GM19351 (cell line): ENCODE results near the gene MYB.
A peak's percentile ranks its signal among the peaks of the same experiment; 100 is the strongest.

Experiments used
- ATAC-seq: cut with Tn5 transposase; IDR thresholded peaks from one replicate; pipeline ENCODE4 v1.9.1; 2021; ENCODE audit warnings: mild to moderate bottlenecking, moderate library complexity; ENCODE audit not compliant: unreplicated experiment

MYB gene

DNA sequence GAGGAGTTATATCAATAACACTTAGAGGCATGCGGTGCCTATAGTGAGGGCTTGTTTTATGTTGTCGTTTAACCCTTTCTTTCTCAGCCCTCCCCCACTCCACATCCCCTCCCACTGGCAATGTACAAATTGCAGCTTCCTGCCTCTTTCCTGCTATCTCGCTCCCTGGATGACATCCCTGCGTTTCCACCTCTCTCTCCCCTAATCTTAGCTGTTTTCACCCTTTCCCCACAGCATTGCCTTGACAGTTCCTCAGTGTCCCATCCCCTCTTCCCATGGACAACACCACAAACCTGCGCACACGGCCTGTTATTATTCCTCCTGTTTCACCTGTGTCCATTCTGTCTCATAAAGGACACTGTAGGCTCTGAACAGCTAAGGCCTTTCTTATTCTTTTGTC, 34.5 kb downstream of the MYB start:
- ATAC-seq = no peak

DNA sequence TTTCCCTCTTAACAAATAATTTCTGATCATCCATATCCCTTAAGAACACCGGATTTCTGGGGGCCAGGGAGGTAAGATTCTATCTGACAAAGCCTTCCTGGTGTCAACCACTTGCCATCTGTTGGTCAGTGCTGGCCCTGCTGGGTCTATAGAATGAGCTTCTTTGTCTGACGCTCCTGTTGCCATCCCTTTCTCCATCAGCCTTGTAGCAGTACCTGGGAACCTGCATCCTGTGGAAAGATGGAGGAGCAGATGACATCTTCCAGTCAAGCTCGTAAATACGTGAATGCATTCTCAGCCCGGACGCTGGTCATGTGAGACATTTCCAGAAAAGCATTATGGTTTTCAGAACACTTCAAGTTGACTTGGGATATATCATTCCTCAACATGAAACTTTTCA, 36.6 kb downstream of the MYB start:
- no peak for ATAC-seq

DNA sequence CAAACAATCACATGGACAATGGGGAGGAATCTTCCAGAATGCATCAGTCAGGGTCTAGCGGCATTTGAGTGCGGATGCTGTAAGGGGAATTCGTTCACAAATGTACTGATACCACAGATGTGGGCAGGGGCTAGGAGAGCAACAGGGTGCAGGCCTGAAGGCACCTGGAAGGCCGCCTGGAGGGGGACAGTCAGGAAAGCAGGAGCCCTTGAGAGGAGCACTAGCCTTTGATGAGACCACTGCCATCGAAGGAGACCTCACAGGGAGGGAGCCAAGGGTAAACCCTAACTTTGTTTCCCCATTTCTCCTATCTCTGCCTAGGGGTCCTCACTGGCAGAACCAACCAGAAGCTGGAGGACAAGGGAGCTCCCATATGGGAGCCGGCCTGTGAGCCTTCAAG, 38.2 kb downstream of the MYB start:
- ATAC-seq = no peak

DNA sequence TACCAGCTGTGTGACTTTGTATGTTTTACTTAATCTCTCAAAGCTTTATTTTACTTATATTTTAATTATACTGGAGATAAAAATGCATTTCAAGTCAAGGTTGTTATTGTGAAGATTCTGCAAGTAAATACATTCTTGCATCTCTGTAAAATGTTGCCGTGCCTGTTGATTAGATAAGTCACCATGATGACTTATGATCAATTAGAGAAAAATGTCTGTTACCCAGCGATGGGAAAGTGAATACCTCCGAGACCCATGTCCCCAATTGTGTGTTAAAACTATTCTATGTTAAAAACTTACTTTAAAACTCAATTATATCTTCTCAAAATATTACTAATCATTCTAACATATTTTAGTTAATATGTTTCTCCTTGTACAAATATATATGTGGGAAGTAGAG, 39.9 kb downstream of the MYB start:
- no peak for ATAC-seq

DNA sequence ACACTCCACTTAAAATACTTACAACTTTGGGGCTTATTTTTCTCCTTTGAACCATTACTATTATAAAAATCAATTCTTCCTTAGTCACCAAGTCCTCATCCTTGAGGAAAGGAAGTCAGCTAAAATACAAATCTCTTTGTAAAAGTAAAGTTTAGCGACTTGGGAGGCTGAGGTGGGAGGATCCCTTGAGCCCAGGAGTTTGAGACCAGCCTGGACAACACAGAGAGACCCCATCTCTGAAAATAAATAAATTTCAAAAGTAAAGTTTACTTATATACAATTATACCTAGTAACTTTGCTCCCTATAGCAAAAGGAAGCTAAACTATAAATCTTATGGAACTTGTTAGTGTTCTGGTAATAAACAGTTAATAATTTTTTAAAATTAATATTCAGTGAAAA, 40.4 kb downstream of the MYB start:
- ATAC-seq = no peak

DNA sequence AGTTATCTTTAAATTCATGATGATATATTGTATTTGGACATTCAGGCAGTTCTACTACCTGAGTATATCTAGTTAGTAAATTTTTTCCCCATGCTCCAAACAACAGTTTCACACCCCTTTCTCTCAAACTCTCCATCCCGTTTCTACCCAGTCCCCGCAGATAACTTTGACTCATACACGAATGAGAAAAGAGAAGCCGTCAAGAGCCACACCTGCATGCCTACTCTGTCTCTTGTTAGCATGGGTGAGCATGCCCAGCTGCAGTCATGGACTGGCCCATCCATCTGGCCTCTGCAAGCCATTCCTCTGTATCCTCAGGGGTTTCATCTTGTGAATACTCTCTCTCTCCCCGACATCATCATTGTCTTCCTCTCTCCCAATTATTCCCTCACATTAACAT, 41.5 kb downstream of the MYB start:
- ATAC-seq = no peak

DNA sequence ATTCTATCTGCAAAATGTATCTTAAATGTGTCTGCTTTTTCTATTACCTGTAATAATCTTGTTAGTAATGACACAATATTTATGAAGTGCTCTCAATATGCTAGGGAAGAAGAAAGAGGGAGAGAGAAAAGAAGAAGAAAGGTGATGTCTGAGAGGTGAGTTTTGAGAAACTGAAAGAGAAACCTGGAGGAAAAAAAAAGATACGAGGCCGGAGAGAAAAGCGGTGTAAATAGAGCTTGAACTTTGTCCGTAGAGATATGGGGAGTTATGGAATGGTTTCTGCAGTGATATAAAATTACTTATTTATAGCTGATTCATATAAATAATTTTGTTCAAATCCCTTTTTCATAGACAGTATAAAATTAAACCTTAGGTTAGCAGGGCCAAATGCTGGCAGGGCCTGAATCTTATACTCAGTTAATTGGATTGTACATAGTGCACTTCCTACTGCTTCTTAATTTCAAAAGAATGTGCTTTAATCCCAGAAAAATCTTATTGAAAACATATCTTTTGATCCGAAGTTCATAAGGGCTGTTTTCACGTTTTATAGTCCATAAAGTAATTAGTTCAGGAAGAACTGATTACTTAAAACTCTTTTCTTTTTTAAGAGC, 43.0 kb downstream of the MYB start:
- ATAC-seq = no peak

DNA sequence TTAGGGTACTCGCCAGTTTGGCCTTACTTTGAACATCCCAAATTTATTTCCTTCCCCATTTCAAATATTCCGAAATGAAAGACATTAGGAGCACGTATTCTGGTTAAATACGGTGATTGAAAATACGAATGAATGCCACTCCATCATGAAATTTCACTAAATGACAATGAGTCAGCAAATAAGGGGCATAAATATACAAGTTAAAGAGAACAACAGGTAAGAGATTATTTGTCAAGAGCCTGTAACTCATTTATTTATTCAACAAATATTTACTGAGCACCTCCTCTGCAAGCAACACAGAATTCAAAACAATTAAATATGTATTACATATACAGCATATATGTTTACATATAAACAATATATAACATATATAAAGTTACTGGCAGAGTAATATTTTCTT, 44.8 kb downstream of the MYB start:
- ATAC-seq = no peak

DNA sequence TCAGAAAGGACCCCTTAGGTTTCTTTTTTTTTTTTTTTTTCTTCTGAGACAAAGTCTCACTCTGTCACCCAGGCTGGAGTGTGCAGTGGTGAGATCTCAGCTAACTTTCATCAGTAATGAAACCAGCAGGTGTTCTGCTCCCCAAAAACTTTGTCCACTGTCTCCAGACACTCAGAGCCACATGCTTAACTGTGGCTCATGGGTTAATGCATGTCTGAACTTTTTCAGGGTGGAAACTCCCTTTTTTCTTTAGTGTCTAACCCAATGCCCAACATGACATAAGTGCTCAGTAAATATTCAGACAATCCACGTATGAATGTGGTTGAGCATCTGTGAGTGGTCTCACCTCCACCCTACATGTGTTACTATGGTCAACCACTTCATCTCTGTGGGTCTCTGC, 45.4 kb downstream of the MYB start:
- ATAC-seq = peak; percentile 80

DNA sequence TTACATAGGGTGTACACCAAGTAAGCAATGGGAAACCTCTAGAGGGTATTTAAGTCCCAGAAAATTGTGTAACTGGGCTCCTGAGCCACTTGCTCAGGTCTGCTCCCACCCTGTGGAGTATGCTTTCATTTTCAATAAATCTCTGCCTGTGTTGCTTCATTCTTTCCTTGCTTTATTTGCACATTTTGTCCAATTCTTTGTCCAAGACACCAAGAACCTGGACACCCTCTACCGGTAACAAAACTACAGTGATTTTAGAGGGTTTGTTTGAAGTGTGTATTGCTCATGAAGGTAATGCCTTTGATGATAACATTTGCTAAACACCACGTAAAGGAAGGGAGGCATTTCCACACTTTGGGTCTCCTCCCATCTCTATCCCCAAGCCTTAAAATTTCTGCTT, 46.2 kb downstream of the MYB start:
- ATAC-seq = no peak

DNA sequence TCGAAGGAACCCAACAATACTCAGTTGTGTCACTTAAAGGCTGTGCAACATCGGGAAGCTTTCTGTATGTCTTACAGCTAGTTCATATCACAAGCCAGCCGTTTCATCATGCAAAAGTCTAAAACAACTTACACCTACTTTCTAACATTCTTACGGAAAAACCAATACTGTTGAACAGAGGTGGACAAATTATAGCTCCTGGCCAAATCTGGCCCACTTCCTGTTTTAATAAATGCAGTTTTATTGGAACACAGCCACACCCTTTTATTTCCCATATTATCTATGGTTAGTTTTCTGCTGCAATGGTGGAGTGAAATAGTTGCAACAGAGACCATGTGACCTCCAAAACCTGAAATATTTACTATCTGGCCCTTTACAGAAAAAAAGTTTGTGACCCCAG, 46.6 kb downstream of the MYB start:
- ATAC-seq = no peak

DNA sequence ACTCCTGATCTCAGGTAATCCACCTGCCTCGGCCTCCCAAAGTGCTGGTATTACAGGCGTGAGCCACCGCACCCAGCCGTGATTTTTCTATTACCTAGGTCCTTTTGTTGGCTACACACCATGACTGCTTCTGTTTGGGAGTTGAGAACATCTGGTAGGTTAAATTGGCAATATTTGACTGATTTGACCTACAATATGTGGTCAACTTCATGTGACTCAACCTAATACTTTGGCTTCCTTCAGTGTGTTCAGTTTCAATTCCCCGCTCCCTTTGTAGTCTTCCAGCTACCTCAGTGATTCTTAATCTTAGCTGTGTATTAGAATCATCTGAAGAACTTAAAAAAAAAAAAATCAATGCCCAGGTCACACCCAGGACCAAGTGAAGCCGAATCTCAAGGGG, 47.4 kb downstream of the MYB start:
- ATAC-seq = peak; percentile 44

DNA sequence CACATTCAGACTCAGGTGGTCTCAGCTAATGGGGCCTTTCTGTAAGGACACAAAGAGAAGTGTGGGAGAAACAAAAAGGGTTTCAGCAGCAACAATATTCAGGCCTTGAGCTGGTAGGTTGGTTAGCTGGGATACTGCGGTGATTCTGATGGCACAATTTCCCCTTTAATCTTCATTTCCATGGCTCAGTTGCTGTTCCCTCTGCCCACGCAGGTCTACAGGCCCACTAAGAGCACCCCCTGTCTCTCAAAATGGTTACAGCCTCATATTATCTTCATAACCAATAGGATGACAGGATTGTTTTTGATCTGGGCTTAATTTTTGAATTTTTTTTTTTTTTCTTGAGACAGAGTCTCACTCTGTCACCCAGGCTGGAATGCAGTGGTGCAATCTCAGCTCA, 48.9 kb downstream of the MYB start:
- no peak for ATAC-seq

DNA sequence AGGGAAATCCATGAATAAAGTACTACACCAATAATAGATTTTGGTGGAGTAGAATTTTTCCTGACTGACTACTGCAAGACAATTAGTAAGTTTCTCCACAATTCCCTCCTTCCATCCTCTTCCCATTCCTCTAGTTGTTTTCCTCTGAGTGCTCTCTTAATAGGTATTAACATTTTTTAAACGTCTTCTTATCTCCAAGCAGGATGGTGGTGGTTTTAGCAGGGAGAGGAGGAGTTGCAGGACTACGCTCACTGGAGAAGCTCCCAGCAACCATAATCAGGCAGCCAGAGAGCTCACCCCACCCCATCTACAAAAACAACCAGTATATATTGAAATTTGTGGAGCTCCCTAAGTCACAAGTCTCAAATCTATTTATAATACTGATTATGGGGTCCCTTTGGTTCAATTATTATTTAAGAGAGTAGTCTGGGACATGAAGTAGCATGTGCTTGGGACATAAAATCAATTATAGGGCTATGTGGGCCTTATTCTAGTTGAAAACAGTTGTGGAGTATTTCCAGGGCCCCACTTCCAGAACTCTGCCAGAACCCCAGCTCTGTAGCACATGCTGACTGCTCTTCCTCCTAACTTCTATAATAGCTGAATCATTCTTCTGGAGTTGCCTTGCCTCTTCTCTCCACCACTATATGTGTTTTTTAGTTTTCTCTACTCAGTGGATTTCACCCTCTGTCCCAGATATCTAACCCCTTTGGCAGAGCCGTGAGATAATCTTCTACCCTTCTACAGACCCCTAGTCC, 49.8 kb downstream of the MYB start:
- ATAC-seq = no peak

DNA sequence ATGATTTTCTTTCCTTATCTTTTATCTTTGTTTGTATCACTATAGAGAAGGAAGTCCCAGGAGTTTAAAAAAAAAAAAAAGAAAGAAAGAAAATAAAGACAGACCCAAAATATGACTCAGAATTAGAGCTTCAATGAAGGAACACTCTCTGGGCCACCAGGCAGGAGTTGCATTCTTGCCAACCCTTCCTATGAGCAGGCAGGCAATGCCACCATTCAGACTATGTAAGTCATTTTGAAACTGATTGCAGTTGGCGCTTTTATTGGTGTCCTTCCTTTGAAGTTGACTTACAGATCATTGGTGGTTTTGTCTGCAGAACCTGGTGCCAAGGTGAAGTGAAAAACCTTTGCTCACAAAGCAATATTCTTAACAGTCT, 50.3 kb downstream of the MYB start:
- no peak for ATAC-seq

DNA sequence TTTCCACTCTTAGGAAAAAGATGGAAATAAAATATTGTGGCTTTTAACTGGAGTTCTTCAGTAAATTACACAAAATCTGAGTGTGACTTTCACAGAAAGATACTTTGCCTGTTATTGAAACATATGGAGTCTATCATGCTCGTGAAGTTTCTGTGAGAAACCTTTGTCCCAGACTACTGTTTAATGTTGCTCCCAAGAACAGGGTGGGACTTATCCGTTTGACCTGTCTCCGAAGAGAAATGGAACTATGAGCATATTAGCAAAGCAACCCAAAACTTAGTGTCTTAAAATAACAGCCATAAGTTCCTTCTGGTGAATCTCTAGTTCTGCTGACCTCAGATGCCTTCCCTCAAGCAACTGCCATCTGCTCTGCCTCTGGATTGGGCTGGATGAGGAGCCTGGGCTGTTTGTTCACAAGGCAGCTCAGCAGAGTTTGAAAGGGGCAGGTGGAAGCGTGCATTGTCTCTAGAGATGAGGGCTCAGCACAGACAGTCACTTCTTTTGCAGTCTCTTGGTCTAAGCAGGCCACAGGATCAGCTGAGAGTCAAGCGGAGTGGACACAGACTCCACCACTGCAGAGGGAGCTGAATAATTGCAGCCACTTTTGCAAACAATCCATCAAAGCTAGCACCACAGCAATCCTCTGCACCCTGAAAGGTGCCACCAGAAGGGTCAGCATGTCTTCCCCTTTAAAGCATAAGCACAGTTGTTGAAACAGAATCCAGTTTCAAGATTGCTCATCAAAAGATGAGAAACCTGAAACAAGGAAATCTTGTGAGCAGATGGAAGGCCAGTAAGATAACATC, 52.8 kb downstream of the MYB start:
- ATAC-seq = peak; percentile 73

DNA sequence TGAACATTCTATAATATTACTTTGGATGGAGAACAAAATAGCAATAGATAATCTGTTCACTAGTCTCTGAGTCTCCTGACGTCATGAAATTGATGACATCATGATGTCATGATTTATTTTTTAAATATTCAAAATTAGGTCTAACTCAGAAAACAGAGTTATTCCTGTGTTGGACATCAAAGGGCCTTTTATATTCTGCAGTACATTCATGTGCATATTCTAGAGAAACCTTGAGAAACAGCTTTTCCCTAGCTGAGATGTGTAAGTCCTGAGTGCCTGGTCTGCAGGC, 53.3 kb downstream of the MYB start:
- no peak for ATAC-seq

DNA sequence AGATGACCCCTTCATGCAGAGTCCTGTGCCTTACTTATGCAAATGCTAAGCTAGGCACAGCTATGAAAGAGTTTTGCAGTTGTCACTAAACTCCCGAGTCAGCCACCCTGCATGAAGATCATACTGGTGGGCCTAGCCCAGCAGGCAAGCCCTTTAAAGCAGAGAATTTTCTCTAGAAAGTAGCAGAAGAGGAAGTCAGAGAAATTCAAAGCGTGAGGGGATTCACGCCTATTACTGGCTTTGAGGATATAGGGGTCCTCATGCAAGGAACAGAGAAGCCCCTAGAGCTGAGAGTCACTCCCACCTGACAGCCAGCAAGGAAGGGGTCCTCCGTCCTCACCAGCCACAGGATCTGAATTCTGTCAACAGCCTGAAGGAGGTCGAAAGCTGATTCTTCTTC, 54.6 kb downstream of the MYB start:
- ATAC-seq = no peak

DNA sequence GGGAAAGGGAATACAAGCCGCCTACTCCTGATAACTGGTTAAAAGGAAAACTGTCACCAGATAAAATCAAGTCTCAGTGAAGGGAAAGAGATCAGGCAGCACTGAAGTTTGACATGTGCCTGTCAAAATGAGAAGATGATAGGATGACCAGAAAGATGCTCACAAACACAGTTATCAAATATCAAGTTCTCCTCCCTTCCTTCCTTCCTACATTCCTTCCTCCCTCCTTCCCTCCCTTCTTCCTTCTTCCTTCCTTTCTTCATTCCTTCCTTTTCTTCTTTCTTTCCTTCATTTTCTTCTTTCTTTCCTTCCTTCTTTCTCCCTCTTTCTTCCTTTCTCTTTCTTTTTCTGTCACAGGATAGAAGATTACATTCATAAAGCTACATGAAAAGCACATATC, 55.2 kb downstream of the MYB start:
- no peak for ATAC-seq

DNA sequence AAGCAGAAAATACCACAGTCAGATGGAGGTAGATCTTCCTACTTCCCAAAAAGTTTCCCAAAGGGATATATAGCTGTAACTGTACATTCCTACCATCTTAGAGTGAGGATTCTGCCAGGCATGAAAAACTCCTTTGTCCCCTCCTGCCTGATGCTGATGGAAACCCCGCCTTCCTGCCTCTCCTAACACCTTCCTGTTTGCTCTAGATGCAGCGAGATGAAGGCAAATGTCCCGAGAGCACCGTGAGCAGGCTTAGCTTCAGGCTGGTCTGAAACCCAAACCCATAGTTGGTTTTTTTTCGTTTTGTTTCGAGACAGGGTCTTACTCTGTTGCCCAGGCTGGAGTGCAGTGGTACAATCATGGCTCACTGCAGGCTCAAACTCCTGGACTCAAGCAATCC, 55.6 kb downstream of the MYB start:
- ATAC-seq = no peak

DNA sequence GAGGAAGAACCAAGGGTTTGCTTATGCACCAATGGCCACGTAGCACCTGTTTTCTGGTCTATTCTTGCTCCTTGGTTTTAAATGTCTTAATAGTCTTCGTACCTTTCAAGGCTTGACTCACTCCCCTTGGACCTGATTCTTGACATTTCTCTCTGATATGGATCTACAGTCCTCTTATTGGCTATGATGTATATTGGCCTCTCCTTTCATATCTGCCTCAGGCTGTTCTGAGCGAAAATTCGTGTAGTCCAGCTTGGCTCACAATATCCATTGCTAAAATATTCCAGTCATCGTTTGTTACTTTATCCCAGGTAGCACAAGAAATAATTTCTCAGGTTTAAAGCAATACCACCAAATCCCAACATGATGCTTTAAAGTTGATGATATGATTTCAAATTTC, 59.6 kb downstream of the MYB start:
- no peak for ATAC-seq
